H1 (cell line): ENCODE results near the gene EIF2B2. TPM values are rescaled to one million over a fixed set of nuclear protein-coding genes. Genes with fewer than 3 reads are reported as not detected.

Experiments
- CTCF ChIA-PET: fragments of 300-600 bp; sonication (Branson Sonifier 250); formaldehyde crosslinking; loops from one replicate; lab custom pipeline; 2021; ENCODE audit not compliant: partially characterized antibody; lab: Charles Lee
- POLR2A ChIA-PET: fragments of 300-600 bp; sonication (Branson Sonifier 250); formaldehyde crosslinking; loops from one replicate; lab custom pipeline; 2021; ENCODE audit warnings: inconsistent platforms; ENCODE audit not compliant: partially characterized antibody; lab: Charles Lee
- DNase-seq, 2 experiments: peaks; one replicate each; pipeline versions ENCODE4 v3.0.0 to v3.0.0-alpha.2; 2010 to 2022; ENCODE audit warnings: low spot score in 2 of 2, low read depth in 1 of 2, mixed read lengths in 1 of 2
- FAIRE-seq: peaks from 2 replicates; lab custom pipeline; 2011; peaks lifted over from hg19 to GRCh38; lab: Jason Lieb, UNC
- H2AFZ ChIP-seq: 2 replicates; pipeline ENCODE4 v1.8.1; 2012; ENCODE audit warnings: low read length, inconsistent platforms
- H2AK5ac ChIP-seq: 2 replicates; pipeline ENCODE4 v1.6.1; 2013; ENCODE audit warnings: low read depth, low read length
- H2BK120ac ChIP-seq: replicated peaks from 2 replicates; pipeline ENCODE3; 2013; ENCODE audit warnings: low read depth, low read length, inconsistent platforms
- H2BK12ac ChIP-seq: 2 replicates; pipeline ENCODE4 v1.6.1; 2013; ENCODE audit warnings: low read depth, low read length
- H2BK15ac ChIP-seq: 2 replicates; pipeline ENCODE4 v1.6.1; 2013; ENCODE audit warnings: low read length
- H2BK20ac ChIP-seq: 2 replicates; pipeline ENCODE4 v1.6.1; 2013; ENCODE audit warnings: low read length
- H2BK5ac ChIP-seq: 2 replicates; pipeline ENCODE4 v1.6.1; 2013; ENCODE audit warnings: low read depth, low read length
- H3K14ac ChIP-seq: 2 replicates; pipeline ENCODE4 v1.6.1; 2013; ENCODE audit warnings: inconsistent platforms; ENCODE audit not compliant: insufficient read length
- H3K18ac ChIP-seq: 2 replicates; pipeline ENCODE4 v1.6.1; 2013; ENCODE audit warnings: low read length; ENCODE audit errors: extremely low read depth
- H3K23ac ChIP-seq: 2 replicates; pipeline ENCODE4 v1.6.1; 2013; ENCODE audit warnings: inconsistent platforms; ENCODE audit not compliant: insufficient read length
- H3K23me2 ChIP-seq: 2 replicates; pipeline ENCODE4 v1.6.1; 2013; ENCODE audit warnings: low read depth, low read length
- H3K27ac ChIP-seq: 2 replicates; pipeline ENCODE4 v1.6.1; 2011; ENCODE audit warnings: low read depth, low read length, inconsistent platforms
- H3K27me3 ChIP-seq, 4 experiments: replicated peaks in 1 of 4; 1 replicate in 1 of 4; 2 replicates in 3 of 4; pipeline versions ENCODE4 v1.6.1 to v1.8.1; 2011 to 2013; ENCODE audit warnings: low read length in 3 of 4, mild to moderate bottlenecking in 3 of 4, inconsistent platforms in 2 of 4, mixed read lengths in 2 of 4, moderate library complexity in 1 of 4; ENCODE audit not compliant: control insufficient read depth in 3 of 4, insufficient read depth in 3 of 4; ENCODE audit errors: extremely low read depth in 1 of 4
- H3K36me3 ChIP-seq, 4 experiments: 2 replicates each; pipeline versions ENCODE4 v1.6.1 to v1.8.1; 2011 to 2013; ENCODE audit warnings: mild to moderate bottlenecking in 4 of 4, low read length in 3 of 4, moderate library complexity in 2 of 4, control low read depth in 1 of 4, inconsistent platforms in 1 of 4; ENCODE audit not compliant: insufficient read depth in 4 of 4, control insufficient read depth in 2 of 4
- H3K4ac ChIP-seq: replicated peaks from 2 replicates; pipeline ENCODE3; 2013; ENCODE audit warnings: low read length, low read depth, mixed read lengths, inconsistent platforms; ENCODE audit not compliant: insufficient read length
- H3K4me1 ChIP-seq, 4 experiments: replicated peaks in 1 of 4; 1 replicate in 1 of 4; 2 replicates in 3 of 4; pipeline versions ENCODE4 v1.6.1 to v1.8.1; 2011 to 2013; ENCODE audit warnings: low read length in 3 of 4, inconsistent platforms in 2 of 4, mixed read lengths in 1 of 4; ENCODE audit not compliant: insufficient read depth in 4 of 4, control insufficient read depth in 3 of 4
- H3K4me2 ChIP-seq, 2 experiments: 2 replicates each; pipeline versions ENCODE4 v1.6.1 to v1.8.1; 2011 to 2013; ENCODE audit warnings: low read depth in 2 of 2, low read length in 2 of 2, control low read depth in 1 of 2, inconsistent platforms in 1 of 2, mild to moderate bottlenecking in 1 of 2; ENCODE audit not compliant: insufficient read depth in 1 of 2
- H3K4me3 ChIP-seq, 4 experiments: fragments of 200-600, 300-600 bp in 1 of 4; sonication (generic), shearing (Covaris generic), sonication (Bioruptor Twin) in 1 of 4; 2 replicates each; pipeline versions ENCODE4 v1.5.1 to v1.8.1; 2011 to 2016; ENCODE audit warnings: low read length in 4 of 4, low read depth in 3 of 4, control low read depth in 2 of 4, inconsistent platforms in 2 of 4, mild to moderate bottlenecking in 2 of 4, mixed read lengths in 1 of 4, moderate library complexity in 1 of 4; ENCODE audit not compliant: insufficient read depth in 2 of 4; ENCODE audit errors: extremely low read depth in 1 of 4
- H3K56ac ChIP-seq: replicated peaks from 2 replicates; pipeline ENCODE3; 2013; ENCODE audit warnings: low read depth, mild to moderate bottlenecking, mixed read lengths, low read length, inconsistent platforms; ENCODE audit not compliant: insufficient read length
- H3K79me1 ChIP-seq: 2 replicates; pipeline ENCODE4 v1.6.1; 2013; ENCODE audit warnings: low read depth, low read length, control low read depth
- H3K79me2 ChIP-seq, 2 experiments: 2 replicates each; pipeline versions ENCODE4 v1.6.1 to v1.8.1; 2012 to 2013; ENCODE audit warnings: low read length in 2 of 2, mild to moderate bottlenecking in 2 of 2, inconsistent platforms in 1 of 2; ENCODE audit not compliant: insufficient read depth in 2 of 2, control insufficient read depth in 1 of 2
- H3K9ac ChIP-seq, 4 experiments: replicated peaks in 1 of 4; 1 replicate in 1 of 4; 2 replicates in 3 of 4; pipeline versions ENCODE4 v1.6.1 to v1.8.1; 2011 to 2013; ENCODE audit warnings: low read depth in 3 of 4, low read length in 3 of 4, control low read depth in 2 of 4, mild to moderate bottlenecking in 2 of 4, moderate library complexity in 2 of 4, inconsistent platforms in 1 of 4; ENCODE audit errors: extremely low read depth in 1 of 4
- H3K9me3 ChIP-seq, 2 experiments: 2 replicates each; pipeline versions ENCODE4 v1.6.1 to v1.8.1; 2012 to 2013; ENCODE audit warnings: mild to moderate bottlenecking in 2 of 2, moderate library complexity in 2 of 2, control low read depth in 1 of 2, inconsistent platforms in 1 of 2, low read depth in 1 of 2, low read length in 1 of 2, mixed read lengths in 1 of 2; ENCODE audit not compliant: insufficient read depth in 2 of 2
- H4K20me1 ChIP-seq, 2 experiments: replicated peaks in 1 of 2; 2 replicates each; pipeline versions ENCODE3 to v1.8.1; 2011 to 2013; ENCODE audit warnings: inconsistent platforms in 2 of 2, low read length in 2 of 2, mild to moderate bottlenecking in 1 of 2; ENCODE audit not compliant: insufficient read depth in 2 of 2, control insufficient read depth in 1 of 2
- H4K5ac ChIP-seq: 2 replicates; pipeline ENCODE4 v1.6.1; 2013; ENCODE audit warnings: low read length, low read depth, mixed read lengths, inconsistent platforms; ENCODE audit not compliant: insufficient read length
- H4K8ac ChIP-seq: 2 replicates; pipeline ENCODE4 v1.8.0; 2013; ENCODE audit warnings: mild to moderate bottlenecking, moderate library complexity, low read length, inconsistent platforms; ENCODE audit not compliant: insufficient read depth; ENCODE audit errors: extremely low read depth
- H4K91ac ChIP-seq: replicated peaks from 2 replicates; pipeline ENCODE3; 2013; ENCODE audit warnings: low read length, mixed read lengths, inconsistent platforms; ENCODE audit not compliant: insufficient read length
- ASH2L ChIP-seq: fragments of 200-600, 300-600 bp; sonication (generic); IDR thresholded peaks from one replicate; pipeline ENCODE4 v1.7.1; 2017; ENCODE audit warnings: low read length
- CBX5 ChIP-seq: fragments of 300-800, 300-1000 bp; sonication (generic); IDR thresholded peaks from 2 replicates; pipeline ENCODE4 v1.7.1; 2016; ENCODE audit warnings: antibody characterized with exemption, low read length, low read depth
- CEBPB ChIP-seq: IDR thresholded peaks from 2 replicates; pipeline ENCODE4 v1.6.1; 2012; ENCODE audit warnings: low read depth, low read length
- CHD1 ChIP-seq: IDR thresholded peaks from 2 replicates; pipeline ENCODE4 v1.6.1; 2012; ENCODE audit warnings: low read depth, low read length, improper control_type of control experiment
- EZH2 ChIP-seq: fragments of 200-600 bp; sonication (generic); IDR thresholded peaks from 2 replicates; pipeline ENCODE4 v1.7.1; 2012; ENCODE audit warnings: low read depth, mild to moderate bottlenecking, moderate library complexity, low read length, inconsistent platforms; ENCODE audit not compliant: severe bottlenecking
- FOSL1 ChIP-seq: IDR thresholded peaks from 2 replicates; pipeline ENCODE4 v1.6.1; 2011; ENCODE audit warnings: mild to moderate bottlenecking, low read depth, low read length, moderate library complexity; ENCODE audit not compliant: insufficient read depth
- JUND ChIP-seq: IDR thresholded peaks from 2 replicates; pipeline ENCODE4 v1.6.1; 2011; ENCODE audit warnings: mild to moderate bottlenecking, improper control_type of control experiment, low read length
- KDM1A ChIP-seq: fragments of 200-600, 300-600 bp; sonication (generic); IDR thresholded peaks from 2 replicates; pipeline ENCODE4 v1.7.1; 2016; ENCODE audit warnings: mild to moderate bottlenecking, low read length, borderline replicate concordance
- POLR2AphosphoS5 ChIP-seq: IDR thresholded peaks from 2 replicates; pipeline ENCODE4 v1.6.1; 2011; ENCODE audit warnings: low read depth, low read length
- RFX5 ChIP-seq: IDR thresholded peaks from 2 replicates; pipeline ENCODE4 v1.6.1; 2011; ENCODE audit warnings: low read depth, low read length, improper control_type of control experiment, borderline replicate concordance
- SAP30 ChIP-seq: fragments of 300-600 bp; sonication (generic); IDR thresholded peaks from 2 replicates; pipeline ENCODE4 v1.7.1; 2012; ENCODE audit warnings: low read length, moderate library complexity, mild to moderate bottlenecking, inconsistent platforms; ENCODE audit not compliant: insufficient read depth, insufficient replicate concordance
- SP2 ChIP-seq: IDR thresholded peaks from 2 replicates; pipeline ENCODE4 v1.6.1; 2012; ENCODE audit warnings: mild to moderate bottlenecking, low read length, inconsistent platforms
- TBP ChIP-seq: IDR thresholded peaks from 2 replicates; pipeline ENCODE4 v1.6.1; 2011; ENCODE audit warnings: low read depth, low read length, improper control_type of control experiment
- TCF12 ChIP-seq: IDR thresholded peaks from 2 replicates; pipeline ENCODE4 v1.6.1; 2011; ENCODE audit warnings: low read depth, mild to moderate bottlenecking, low read length
- WGBS, 2 experiments: shearing (Covaris generic) in 1 of 2; methylation state at CpG; one replicate each; pipeline versions ENCODE4 v1.1.6 to v1.1.7; 2013 to 2015; ENCODE audit warnings: low lambda C conversion rate in 2 of 2, mixed read lengths in 2 of 2, inconsistent platforms in 1 of 2, low coverage in 1 of 2, missing lambda C conversion rate in 1 of 2; ENCODE audit not compliant: insufficient replicate concordance in 2 of 2, insufficient coverage in 1 of 2, insufficient read length in 1 of 2; ENCODE audit errors: extremely low coverage in 1 of 2, missing lambda C conversion rate in 1 of 2; 5-methylcytosine and 5-hydroxymethylcytosine counted together
- polyA plus RNA-seq, 7 experiments: library from polyadenylated mRNA; depleted of rRNA in 3 of 7; stranded (reverse) in 5 of 7; unstranded in 2 of 7; fragments of >200 nt in 5 of 7; fragments of 200-250 nt in 2 of 7; gene quantifications; 1 replicate in 5 of 7; 2 replicates in 1 of 7; 4 replicates in 1 of 7; pipeline versions ENCODE4 v1.2.1 to v1.2.3, GENCODE V29; 2011 to 2013; ENCODE audit warnings: missing spikeins in 2 of 7, mixed read lengths in 2 of 7
- total RNA-seq: library from RNA; stranded (reverse); fragmentation: NEBNext Ultra II Directional; extraction: Animal tissue kit (Norgen Biotek cat#: 25700); gene quantifications from 2 replicates; pipeline ENCODE4 v1.2.1, GENCODE V29; 2021

Gene EIF2B2
- total and polyA plus RNA-seq, 2 of the 8 experiments (the other 6 are each of a cell fraction or from before 2014, with no cell fraction given), result 42.6 to 79.9 TPM

DNA sequence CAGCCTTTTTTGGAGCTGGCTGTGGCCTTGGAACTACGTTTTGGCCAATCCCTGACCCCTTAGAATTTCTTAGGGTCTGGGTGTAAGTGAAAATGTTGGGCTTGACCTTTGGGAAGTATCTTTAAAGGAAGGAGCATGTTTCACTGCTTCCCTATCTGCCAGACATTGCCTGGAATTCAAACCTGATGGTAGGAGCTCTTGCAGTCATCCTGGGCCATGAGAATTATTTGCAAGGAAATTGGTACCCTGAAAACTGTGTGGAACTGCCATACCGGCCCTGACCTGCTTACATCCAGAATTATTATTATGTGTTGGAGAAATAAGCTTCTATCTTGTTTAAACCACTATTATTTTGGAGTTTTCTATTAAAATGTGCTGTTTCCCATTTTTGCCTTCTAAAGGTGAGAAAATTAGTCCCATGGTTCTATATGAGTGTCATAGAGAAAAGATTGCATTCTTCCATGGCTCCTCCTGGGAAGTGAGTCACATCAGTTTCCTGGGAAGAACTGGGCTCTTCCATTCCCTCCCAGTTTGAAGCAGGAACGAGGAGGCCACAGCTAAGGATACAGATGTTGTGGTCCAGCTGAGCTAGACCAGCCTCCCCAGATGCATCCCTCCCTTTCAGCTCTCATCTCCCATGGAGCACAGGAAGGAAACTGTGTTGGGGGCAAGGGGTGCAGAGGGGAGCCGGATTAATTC, 37.8 kb upstream of the EIF2B2 start:
- Histone ChIP-seq H2BK12ac (no peak overlapping the region), H4K20me1 (no peaks in the 10 kb centered on the region), H3K4me3 (no peak overlapping the region), H3K23ac (no peak overlapping the region), H4K8ac (no peak overlapping the region), H3K9me3 (no peaks in the 10 kb centered on the region), H3K14ac (no peak overlapping the region), H2BK15ac (no peak overlapping the region), H4K5ac (no peak overlapping the region), H3K56ac (no peak overlapping the region), H3K36me3 (no peaks in the 10 kb centered on the region), H2AK5ac (no peak overlapping the region), H4K91ac (no peak overlapping the region), H3K4me1 (peaks cover 0 to 6% (median 0%) of the 10 kb centered on the region in 4 experiments; a peak in 3 of 7 replicates), H3K79me1 (no peaks in the 10 kb centered on the region), H3K18ac (no peak overlapping the region), H2BK120ac (no peak overlapping the region), H3K9ac (no peak overlapping the region), H3K27ac (no peak overlapping the region), H3K27me3 (no peaks in the 10 kb centered on the region), H2BK20ac (no peak overlapping the region), H3K4ac (no peak overlapping the region), H3K79me2 (no peaks in the 10 kb centered on the region), H3K23me2 (no peaks in the 10 kb centered on the region), H2BK5ac (no peak overlapping the region), H2AFZ (no peak overlapping the region), H3K4me2 (no peak overlapping the region)
- FAIRE-seq (no peak), DNase-seq (no peak)
- ChIA-PET POLR2A (interaction anchor here (0.7 to 3.6 kb wide), 4 partner anchors 10 to 50 kb away, joined by 3 to 16 read pairs (median 3); partner anchors contain the start of gene PGF), CTCF (interaction anchor here (0.7 to 11.8 kb wide), 9 partner anchors 10 to 346 kb away, joined by 3 to 146 read pairs (median 3); partner anchors contain the start of gene PGF)
- 78% methylated on average over 4 of the region's 4 CpGs; no CpG with 5 or more reads in 1 of the 2 experiments for WGBS, 2 experiments
- TF ChIP-seq TCF12, result no peak
- no peak for TF ChIP-seq CBX5
- TF ChIP-seq CEBPB, result no peak
- TF ChIP-seq CHD1, result no peak
- no peak for TF ChIP-seq JUND
- no peak for TF ChIP-seq ASH2L
- no peak for TF ChIP-seq FOSL1
- no peak for TF ChIP-seq KDM1A
- TF ChIP-seq SAP30, result no peak
- no peak for TF ChIP-seq EZH2
- no peak for TF ChIP-seq RFX5
- no peak for TF ChIP-seq POLR2AphosphoS5
- TF ChIP-seq TBP, result no peak
- no peak for TF ChIP-seq SP2
